GM21737 (cell line): ENCODE results near the gene EFNA1.

Experiments used
- ATAC-seq: cut with Tn5 transposase; IDR thresholded peaks from one replicate; pipeline ENCODE4 v1.9.1; 2021; ENCODE audit warnings: mild to moderate bottlenecking, moderate library complexity; ENCODE audit not compliant: unreplicated experiment

The EFNA1 gene

DNA sequence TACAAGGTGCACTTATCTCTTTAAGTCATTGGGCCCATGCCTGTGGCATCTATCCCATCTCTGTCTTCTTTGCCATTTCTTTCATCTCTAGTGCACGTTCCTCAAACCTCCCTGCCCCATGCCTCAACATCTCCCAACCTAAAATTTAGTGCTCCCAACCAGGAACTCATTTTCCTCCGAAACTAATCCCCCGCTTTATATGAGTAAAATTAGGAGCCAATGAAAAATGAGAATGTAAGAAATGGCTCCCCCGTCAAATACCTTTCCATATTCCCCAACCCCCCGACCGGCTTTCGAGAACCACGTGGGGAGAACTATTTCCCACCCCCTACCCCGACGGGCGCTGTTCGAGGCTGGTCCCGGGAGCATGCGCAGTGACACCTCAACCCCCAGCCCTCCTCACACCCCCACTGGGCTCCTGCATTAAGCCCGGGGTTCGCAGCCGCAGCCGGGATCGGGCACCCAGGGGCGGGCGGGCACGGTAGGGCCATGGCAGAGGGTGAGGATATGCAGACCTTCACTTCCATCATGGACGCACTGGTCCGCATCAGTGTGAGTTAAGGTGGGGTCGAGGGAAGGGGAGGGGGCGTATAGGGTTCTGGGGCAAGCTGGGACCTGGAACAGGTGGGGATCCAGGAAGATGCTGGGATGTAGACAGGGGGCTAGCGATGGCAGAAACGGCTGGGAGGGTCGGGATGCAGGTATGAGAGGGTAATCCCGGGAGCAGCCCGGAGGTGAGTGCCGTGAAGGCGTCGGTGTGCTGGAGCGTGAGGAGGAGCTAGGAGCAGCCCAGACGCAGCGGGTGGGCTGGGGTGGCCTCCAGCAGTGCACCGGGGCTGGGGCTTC, 46.0 kb downstream of the EFNA1 start, which contains the start of gene TRIM46:
Gene TRIM46 (plus strand): TSS at position 372 of the 846 bp plus-strand sequence. CDS start 118 bp downstream, at position 490.
- ATAC-seq = no peak

DNA sequence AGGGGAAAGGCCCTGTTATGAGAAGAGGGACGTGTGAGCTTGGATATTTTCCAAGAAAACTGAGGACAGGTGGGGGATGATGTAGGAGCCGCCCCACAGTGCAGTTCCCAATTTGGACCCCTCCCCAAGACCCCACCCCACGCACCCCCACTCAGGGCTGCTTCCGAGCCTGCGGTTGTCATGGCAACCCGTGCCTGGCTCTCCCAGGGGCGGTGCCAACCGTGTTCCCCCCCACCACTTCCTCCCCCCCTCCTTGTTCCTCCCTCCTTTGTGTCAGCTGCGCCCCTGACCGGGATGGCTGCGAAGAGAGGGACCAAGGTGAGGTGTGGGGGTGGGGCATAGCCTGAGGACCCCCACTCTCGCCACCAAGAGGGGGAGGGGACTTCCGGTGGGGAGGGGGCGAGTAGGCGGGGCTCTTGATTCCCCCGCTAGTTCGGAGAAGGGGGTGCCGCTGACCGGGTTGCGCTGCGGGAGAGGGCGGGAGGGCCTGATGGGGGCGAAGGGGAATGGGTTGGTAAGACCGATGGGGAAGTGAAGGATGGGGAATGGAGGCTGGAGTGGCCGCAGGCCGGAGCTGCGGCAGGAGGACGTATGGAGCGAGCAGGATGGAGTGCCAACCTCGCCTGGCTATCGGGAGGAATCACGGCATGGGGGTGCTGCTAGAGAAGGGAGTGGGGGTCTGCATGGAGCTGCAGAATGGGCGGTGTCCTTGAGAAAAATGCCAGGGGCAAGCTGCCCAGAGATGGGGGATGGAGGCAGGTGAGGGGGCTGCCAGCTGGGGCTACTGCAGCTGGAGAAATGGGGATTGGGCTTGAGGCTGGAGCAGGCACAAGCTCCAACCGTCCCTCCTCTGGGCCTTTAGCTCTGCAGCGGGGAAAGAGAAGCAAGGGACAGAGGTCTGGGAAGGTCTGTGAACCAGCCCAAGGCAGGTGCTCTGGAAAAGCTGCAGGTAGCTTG, 46.9 kb downstream of the EFNA1 start:
- ATAC-seq = no peak

DNA sequence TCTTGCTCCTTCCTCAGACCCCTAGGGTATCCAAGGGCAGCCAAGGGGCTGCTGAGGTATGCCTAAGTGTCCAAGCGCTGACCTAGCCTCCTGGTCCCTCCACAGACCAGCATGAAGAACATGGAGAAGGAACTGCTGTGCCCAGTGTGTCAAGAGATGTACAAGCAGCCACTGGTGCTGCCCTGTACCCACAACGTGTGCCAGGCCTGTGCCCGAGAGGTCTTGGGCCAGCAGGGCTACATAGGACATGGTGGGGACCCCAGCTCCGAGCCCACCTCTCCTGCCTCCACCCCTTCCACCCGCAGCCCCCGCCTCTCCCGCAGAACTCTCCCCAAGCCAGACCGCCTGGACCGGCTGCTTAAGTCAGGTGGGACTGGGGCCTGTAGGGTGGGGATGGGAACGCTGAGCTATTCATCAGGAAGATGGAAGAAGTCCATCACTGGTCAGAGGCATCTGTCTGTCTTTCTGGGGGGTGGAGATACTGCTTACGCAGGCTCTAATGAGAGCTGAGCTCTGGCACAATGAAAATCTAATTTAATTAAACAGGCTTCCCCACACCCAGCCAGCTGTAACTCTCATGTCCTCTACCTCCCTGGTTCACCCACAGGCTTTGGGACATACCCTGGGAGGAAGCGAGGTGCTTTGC, 47.7 kb downstream of the EFNA1 start:
- ATAC-seq = no peak

DNA sequence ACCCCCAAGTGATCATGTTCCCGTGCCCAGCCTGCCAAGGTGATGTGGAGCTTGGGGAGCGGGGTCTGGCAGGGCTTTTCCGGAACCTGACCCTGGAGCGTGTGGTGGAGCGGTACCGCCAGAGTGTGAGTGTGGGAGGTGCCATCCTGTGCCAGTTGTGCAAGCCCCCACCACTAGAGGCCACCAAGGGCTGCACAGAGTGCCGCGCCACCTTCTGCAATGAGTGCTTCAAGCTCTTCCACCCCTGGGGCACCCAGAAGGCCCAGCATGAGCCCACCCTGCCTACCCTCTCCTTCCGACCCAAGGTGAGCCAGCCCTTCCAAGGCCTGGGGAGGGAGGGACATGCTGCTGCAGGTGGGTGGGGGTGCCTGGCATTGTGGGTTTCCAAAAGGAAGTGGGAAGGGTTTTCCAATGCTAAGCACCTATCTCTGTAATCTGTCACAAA, 48.3 kb downstream of the EFNA1 start:
- no peak for ATAC-seq

DNA sequence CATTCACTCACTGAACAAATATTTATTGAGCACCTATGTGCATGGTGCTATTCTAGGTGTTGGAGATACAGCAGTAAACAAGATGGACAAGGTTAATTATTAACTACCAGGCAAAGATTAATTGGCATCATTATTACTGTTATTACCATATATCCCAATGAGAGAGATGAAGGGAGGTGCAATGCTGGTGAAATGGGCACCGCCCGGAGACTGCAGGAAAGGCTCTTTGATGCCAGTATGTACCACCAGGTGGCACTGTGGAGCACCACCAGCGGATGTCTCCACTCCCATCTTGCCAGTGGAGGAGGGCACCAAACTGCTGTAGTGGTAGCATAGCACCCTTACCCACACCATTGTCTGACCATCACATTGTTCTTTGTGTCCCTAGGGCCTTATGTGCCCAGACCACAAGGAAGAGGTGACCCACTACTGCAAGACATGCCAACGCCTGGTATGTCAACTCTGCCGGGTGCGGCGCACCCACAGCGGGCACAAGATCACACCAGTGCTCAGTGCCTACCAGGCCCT, 48.9 kb downstream of the EFNA1 start:
- ATAC-seq = no peak

DNA sequence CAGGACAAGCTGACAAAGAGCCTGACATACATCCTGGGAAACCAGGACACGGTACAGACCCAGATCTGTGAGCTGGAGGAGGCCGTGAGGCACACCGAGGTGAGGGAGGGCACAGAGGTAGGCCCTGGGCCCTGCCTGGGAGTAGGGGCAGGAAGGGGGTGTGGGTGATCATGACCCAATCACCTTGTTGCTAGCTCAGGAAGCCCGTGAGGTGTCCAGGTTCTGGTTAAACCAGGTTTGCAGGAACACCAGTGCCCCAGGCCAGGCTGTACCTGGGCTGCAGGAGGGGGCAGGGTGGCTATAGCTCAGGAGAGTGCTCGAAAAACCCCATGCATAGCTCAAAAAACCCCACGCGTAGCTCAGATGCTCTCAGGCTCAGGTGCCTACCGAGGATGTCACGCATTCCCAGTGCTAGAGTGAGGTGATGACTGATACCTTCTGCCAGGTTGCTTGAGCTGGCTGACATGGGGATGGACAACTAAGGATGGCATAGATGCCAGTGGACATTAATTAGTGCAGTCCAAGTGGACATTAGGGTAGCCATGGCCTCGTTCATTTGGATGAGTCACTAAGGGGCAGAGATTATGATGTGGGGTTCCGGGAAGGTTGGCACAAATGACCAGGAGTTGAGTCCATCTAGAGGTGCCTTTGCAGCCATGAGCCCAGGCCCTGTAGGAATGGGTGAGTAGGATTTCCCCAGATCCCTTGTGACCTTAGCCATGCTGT, 49.7 kb downstream of the EFNA1 start:
- no peak for ATAC-seq

DNA sequence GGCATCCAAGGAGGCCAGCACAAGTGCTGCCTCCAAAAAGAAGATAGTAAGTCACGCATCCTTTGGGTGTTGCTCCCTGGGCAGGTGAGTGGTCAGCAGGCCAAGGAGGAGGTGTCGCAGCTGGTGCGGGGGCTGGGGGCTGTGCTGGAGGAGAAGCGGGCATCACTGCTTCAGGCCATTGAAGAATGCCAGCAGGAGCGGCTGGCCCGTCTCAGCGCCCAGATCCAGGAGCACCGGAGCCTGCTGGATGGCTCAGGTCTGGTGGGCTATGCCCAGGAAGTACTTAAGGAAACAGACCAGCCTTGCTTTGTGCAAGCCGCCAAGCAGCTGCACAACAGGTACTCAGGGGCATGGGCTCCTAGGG, 50.2 kb downstream of the EFNA1 start:
- ATAC-seq = no peak

DNA sequence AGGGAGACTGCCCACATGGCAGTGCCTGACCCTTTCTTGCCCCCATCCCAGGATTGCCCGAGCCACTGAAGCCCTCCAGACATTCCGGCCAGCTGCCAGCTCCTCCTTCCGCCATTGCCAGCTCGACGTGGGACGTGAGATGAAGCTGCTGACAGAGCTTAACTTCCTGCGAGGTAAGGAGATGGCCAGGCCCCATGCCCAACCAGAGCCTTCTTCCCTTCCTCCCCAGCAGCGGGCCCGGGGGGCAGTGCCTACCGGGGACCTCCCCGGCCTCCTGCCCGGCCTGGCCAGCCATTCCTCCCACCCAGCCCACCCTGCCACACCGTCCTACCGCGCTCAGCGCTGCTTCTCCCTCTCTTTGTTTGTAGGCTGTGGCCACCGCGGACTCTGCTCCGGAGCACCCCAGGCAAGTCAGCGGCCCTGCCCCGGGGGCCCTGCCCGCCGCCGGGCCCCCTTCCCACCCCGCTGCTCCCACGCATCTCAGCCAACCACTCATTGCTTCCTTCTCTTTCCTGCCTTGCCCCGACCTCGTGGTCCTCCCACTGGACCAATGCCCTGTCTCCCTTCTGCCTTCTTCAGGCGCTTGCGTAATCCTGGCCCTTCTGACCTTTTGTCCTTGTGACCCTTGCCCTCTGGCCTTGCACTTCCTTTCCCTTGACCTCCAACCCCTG, 50.9 kb downstream of the EFNA1 start:
- no peak for ATAC-seq

DNA sequence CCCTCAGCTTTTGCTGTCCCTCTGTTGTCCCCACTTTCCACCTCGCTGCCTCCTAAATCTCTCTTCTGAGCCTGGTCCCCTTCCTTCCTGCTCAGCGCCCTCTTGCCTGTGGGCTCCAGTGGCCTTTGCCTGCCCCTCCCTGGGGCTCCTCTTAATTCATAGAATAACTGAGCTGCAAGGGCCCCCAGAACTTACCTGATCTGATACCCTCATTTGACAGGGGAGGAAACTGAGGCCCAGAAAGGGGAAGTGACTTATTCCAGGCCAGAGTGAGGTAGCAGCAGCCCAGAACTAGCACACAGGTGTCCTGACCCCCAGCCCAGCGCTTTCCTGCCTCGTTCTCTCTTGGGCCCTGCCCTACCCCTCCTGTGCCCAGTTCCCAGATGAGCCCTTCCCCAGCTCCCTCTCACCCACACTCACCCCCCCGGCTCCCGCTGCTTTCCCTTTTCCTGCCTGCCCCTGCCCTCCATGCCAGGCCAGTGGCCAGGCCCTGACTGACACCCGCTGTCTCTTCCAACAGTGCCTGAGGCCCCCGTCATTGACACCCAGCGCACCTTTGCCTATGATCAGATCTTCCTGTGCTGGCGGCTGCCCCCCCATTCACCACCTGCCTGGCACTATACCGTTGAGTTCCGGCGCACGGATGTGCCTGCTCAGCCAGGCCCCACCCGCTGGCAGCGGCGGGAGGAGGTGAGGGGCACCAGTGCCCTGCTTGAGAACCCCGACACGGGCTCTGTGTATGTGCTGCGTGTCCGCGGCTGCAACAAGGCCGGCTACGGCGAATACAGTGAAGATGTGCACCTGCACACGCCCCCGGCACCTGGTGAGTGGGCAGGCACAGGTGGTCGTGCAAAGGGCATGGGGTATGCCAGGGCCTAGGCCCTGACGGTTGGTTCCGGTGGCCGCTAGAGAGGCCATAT, 51.7 kb downstream of the EFNA1 start:
- ATAC-seq = no peak

DNA sequence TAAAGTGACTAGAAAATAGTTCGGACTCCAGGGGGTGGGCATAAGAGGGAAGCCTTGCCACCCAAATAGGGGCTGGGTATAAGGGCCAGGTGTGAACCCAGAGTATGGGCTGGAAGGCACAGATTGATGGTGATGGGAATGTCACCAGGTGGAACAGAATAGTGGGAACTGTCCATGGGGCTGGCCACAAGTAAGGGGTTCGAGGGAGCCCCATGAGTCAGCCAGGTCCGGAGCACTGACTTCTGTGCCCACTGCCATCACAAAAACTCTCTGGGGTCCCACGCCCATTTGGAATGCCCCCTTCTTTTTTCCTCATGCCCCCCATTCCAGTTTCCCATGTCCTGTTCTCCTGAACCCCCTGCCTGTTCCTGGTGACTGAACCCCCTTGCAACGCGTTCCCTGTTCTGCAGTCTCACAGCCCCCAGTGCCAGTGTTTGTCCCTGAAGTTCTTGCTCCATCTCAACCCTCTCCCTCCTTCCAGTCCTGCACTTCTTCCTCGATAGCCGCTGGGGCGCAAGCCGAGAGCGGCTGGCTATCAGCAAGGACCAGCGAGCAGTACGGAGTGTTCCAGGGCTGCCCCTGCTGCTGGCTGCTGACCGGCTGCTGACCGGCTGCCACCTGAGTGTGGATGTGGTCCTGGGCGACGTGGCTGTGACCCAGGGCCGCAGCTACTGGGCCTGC, 53.8 kb downstream of the EFNA1 start:
- no peak for ATAC-seq

DNA sequence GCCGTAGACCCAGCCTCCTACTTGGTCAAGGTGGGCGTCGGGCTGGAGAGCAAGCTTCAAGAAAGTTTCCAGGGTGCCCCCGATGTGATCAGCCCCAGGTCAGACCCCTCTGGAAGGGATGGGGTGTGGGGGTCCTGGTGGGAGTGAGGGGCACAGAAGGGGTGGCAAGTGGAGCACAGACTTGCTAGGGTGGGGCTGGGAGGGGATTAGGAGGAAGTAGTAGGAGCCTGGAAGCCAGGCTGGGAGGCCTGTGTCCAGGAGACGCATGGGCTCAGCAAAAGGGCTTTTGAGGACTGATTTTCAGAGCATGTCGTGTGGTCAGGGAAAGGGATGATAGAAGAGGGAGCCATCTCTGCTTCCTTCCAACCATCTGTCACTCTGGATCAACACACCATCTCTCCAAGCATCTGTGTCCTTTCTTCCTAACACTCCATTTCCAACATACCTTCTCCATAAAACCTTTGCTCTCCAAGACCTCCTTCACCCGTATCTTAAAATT, 54.4 kb downstream of the EFNA1 start:
- ATAC-seq = no peak

DNA sequence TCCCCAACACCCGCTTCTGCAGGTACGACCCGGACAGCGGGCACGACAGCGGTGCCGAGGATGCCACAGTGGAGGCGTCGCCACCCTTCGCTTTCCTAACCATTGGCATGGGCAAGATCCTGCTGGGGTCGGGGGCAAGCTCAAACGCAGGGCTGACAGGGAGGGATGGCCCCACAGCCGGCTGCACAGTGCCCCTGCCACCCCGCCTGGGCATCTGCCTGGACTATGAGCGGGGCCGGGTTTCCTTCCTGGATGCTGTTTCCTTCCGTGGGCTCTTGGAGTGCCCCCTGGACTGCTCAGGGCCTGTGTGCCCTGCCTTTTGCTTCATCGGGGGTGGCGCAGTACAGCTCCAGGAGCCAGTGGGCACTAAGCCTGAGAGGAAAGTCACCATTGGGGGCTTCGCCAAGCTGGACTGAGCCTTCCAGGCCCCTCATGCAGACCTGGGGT, 56.1 kb downstream of the EFNA1 start:
- no peak for ATAC-seq

DNA sequence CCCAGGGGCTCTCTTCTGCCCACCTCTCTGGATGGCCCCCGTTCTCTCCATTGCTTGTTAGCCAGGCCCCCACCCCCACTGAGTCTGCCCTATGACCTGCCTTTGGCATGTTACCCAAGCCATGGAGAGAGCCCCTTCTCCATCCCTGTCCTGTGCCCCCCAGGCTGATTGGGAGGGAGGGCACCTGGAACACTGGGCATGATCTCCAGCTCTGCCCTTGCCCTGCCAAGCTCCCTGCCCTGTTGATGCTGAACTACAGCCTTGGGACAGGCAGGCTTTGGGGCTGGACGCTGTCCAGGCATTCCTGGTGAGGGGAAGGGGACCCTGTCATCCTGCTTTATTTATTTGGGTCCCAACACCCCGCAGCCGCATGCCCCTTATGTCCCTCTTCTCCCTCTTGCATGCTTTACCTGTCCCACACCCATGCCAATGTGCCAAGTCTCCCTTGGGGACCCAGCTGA, 56.7 kb downstream of the EFNA1 start:
- no peak for ATAC-seq
